T-helper 2 cell (primary cell): ENCODE measurements around the gene SETBP1.

Source experiments
- DNase-seq, 5 experiments: peaks; one replicate each; pipeline versions ENCODE4 v3.0.0 to v3.0.0-alpha.2; 2012 to 2022

Gene SETBP1

GRCh38 chr18:45083226-45083855 lies 402.7 kb downstream of the SETBP1 start:
- no peak for DNase-seq

- DNase-seq = no peak
Observed at GRCh38 chr18:45084206-45084605, 403.5 kb downstream of the SETBP1 start.

- no peak for DNase-seq
Observed at GRCh38 chr18:45085916-45086624, 405.4 kb downstream of the SETBP1 start.

- DNase-seq = no peak
Observed at GRCh38 chr18:45086777-45087176, 406.1 kb downstream of the SETBP1 start.

GRCh38 chr18:45090526-45091140 lies 409.9 kb downstream of the SETBP1 start:
- no peak for DNase-seq

GRCh38 chr18:45100321-45101105 lies 419.8 kb downstream of the SETBP1 start:
- DNase-seq = no peak

GRCh38 chr18:45102126-45102525 lies 421.4 kb downstream of the SETBP1 start:
- DNase-seq = no peak

- DNase-seq = no peak
Observed at GRCh38 chr18:45102863-45103262, 422.2 kb downstream of the SETBP1 start.

GRCh38 chr18:45103319-45104048 lies 422.8 kb downstream of the SETBP1 start:
- DNase-seq = no peak

- no peak for DNase-seq
Observed at GRCh38 chr18:45104049-45104395, 423.3 kb downstream of the SETBP1 start.

GRCh38 chr18:45106331-45106774 lies 425.7 kb downstream of the SETBP1 start:
- peak in 2 of 5 experiments; percentile 9 to 89 for DNase-seq

GRCh38 chr18:45107425-45107824 lies 426.7 kb downstream of the SETBP1 start:
- DNase-seq = no peak

GRCh38 chr18:45108754-45109153 lies 428.1 kb downstream of the SETBP1 start:
- no peak for DNase-seq

- no peak for DNase-seq
Observed at GRCh38 chr18:45109271-45109670, 428.6 kb downstream of the SETBP1 start.

GRCh38 chr18:45109706-45110105 lies 429.0 kb downstream of the SETBP1 start:
- no peak for DNase-seq

- no peak for DNase-seq
Observed at GRCh38 chr18:45110577-45111501, 430.2 kb downstream of the SETBP1 start.

GRCh38 chr18:45111502-45111848 lies 430.8 kb downstream of the SETBP1 start:
- no peak for DNase-seq

- no peak for DNase-seq
Observed at GRCh38 chr18:45112682-45113081, 432.0 kb downstream of the SETBP1 start.

- no peak for DNase-seq
Observed at GRCh38 chr18:45116116-45116515, 435.4 kb downstream of the SETBP1 start.
